GM12873 (cell line): ENCODE data around the gene PRRC1.

ENCODE experiments used
- CTCF ChIP-seq: IDR thresholded peaks from 2 replicates; pipeline ENCODE4 v1.5.1; 2012; ENCODE audit warnings: low read depth, mild to moderate bottlenecking, moderate library complexity, low read length, control low read depth; ENCODE audit not compliant: insufficient read depth; ENCODE audit errors: missing control alignments

The PRRC1 gene

GRCh38 chr5:127574852-127575679, 57.6 kb downstream of the PRRC1 start:
- no peak for TF ChIP-seq CTCF

- no peak for TF ChIP-seq CTCF
Measured at GRCh38 chr5:127577458-127577857, 60.0 kb downstream of the PRRC1 start.

- TF ChIP-seq CTCF = no peak
Measured at GRCh38 chr5:127580731-127581130, 63.3 kb downstream of the PRRC1 start.

GRCh38 chr5:127581450-127581849, 64.0 kb downstream of the PRRC1 start:
- TF ChIP-seq CTCF = no peak

- TF ChIP-seq CTCF = peak; percentile 5
Measured at GRCh38 chr5:127582773-127583370, 65.4 kb downstream of the PRRC1 start.

GRCh38 chr5:127583866-127584265, 66.4 kb downstream of the PRRC1 start:
- no peak for TF ChIP-seq CTCF

- no peak for TF ChIP-seq CTCF
Measured at GRCh38 chr5:127585661-127586060, 68.2 kb downstream of the PRRC1 start.
